HG03064 (cell line): ENCODE measurements around the gene F5.

ENCODE experiments used
- ATAC-seq: cut with Tn5 transposase; IDR thresholded peaks from one replicate; pipeline ENCODE4 v1.9.1; 2021; ENCODE audit warnings: low read depth; ENCODE audit not compliant: unreplicated experiment

Gene F5

DNA sequence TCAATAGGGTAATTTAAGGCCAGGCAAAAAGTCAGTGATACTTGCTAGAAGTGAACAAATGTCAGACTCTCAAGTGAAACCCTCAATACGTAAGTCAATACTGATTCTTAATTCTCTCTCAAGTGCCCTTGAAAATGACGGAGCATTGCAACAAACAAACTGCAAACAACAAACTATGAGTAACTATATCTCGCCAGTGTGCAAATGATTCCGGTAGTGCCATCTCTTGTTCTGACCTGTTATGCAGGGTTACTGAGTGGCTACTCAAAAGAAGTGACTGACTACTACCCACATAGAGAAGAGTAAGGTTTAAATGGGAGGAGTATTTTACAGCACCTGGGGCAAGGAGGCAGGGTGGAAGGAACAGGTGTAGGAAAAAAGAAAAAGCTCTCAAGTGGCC is 102.2 kb downstream of the F5 start:
- no peak for ATAC-seq

DNA sequence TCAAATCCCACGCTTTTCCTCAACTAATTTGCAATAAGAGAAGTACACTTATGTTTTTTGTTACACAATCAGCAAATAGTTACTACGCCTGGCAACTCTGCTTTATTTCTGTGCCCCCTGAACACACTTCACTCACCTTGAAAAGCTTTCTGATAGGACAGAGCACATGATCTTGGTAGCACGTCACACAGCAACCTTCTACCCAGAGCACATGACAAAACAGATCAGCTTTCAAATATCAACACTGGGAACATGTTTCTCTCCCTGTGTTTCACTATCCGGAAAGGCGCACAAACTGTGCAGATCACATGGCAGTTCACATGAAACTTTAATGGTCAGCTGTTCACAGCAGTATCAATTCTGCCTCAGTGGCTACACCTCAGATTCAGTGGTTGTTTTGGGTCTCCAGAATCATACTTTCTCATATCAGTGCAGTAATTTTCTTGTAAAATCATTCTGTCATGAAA is 102.7 kb downstream of the F5 start:
- no peak for ATAC-seq

DNA sequence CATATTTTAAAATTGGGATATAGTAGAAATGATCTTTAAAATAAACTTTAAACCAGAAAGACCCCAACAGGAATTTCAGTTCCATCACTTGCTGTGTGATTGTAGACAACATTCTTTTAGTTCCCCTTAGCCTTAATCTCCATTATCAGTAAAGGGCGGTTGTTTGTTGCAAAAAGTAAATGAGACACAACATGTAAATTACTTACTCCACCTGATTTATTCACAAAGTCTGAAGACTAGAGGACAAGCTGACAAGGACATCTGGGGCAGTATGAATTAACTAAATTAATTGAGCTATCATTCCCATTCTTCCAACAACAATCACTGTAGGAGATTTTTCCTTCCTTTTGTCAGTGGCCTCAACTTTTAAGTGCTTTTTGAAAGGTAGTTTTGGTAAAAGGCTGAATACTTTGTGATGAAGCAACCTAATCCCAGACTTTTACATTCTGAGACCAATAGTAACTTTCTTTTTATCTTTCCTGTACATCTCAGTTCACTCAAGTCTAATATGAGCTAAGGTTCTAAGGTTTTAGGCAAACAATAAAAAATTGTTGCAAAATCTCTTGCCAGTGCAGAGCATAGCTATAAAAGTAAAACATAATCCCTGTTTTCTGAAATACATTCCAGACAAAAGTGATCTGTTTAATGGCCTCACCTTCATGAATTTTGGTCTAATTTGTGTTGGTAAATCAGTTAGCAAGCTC is 106.8 kb downstream of the F5 start:
- no peak for ATAC-seq

DNA sequence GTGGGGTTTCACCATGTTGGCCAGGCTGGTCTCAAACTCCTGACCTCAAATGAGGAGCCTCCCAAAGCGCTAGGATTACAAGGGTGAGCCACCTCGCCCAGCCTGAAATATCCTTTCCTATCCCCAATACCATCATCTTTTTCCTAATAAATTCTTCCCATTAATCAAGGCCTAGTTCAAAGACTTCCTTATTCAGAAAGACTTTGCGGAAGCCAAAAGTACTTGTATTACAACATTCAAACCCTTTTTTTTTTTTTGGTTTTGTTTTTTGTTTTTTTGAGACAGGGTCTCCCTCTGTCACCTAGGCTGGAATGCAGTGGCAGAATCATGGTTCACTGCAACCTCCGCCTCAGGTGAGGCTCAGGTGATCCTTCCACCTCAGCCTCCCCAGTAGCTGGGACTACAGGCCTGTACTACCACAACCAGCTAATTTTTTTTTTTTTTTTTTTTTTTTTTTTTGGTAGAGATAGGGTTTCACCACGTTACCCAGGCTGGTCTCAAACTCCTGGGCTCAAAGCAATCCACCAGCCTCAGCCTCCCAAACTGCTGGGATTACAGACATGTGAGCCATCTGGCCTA is 108.1 kb downstream of the F5 start:
- no peak for ATAC-seq

DNA sequence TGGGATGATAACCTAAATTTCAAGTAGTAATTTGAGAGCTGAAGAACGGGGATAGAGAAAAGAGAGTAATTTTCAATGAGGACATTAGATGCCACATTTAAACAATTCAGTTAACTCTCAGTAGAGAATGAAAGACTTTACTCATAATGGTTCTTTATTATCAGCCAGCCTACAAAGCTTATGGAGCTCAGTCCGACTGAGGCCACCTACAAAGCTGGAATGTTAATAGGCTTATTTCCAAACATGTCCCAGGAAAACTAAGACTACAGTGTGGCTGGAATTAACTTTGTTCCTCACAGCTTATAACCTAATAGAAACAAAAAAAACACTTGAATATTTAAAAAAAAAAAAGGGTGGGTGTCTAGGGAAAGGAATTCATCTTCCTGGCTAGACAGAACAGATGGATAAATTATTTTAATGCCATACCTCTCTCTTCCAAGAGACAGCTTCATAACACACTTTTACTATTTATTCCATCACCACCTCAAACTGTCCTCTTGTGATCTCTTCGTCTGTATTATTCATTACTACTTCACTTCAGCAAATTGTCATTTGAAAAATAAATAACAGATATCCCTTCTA is 110.4 kb downstream of the F5 start:
- no peak for ATAC-seq

DNA sequence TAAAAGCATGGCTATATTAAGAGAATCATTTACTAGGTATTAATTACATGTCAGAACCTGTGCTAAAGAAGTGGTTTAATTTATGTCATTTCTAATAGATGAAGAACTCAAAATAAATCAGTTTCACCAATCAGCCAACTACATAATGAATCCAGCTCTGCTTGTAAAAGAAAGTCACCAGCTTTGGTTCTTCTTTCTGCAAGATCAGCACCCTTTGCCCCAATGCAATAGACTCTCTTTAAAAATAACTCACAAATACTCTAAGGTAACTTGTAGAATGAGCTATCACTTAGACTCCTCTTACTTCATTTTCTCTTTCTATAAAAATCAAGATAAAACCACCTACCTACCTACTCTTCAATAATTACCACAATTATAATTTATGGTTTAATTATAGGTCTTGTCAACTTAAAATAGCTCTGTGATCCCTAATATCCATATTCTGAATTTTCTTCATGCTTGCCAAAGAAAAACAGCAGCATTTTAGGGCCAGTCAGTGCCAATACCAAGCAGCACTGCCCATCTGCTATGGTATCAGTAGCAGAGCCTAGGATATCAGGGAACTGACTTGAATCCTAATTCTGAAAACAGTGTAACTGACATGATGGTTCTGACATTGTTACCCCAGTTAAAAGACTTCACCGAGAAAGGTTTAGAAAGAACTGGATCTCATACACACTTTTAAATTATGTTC is 111.8 kb downstream of the F5 start:
- ATAC-seq: no peak

DNA sequence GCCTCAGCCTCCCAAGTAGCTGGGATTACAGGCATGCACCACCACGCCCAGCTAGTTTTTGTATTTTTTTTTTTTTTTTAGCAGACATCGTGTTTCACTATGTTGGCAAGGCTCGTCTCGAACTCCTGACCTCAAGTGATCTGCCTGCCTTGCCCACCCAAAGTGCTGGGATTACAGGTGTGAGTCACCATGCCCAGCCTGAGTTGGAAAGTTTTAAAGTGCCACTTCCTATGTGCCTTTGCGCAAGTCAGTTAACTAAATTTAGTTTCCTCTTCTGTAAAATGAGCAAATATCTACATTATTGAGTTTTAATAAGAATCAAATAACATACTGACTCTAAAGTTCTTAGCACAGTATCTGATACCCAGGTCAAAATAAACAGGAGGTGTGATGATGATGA is 112.9 kb downstream of the F5 start:
- no peak for ATAC-seq

DNA sequence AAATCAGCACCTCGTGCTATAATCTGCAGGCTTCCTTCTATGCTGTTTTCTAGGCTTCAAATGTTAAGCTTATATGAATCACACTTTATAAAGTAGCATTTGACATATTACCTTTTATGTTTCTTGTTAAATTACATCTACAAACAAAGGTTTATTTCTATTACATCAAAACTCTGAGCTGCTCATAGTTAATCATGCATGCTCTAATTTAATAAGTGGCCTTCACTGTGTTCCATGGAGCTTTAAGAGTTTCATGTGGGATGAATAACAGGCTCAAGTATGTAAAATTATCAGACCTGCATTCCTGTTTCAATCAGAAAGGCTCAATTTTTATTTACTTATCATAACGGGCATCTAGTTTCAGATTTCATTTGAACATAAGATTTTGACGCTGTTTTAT is 113.5 kb downstream of the F5 start:
- no peak for ATAC-seq

DNA sequence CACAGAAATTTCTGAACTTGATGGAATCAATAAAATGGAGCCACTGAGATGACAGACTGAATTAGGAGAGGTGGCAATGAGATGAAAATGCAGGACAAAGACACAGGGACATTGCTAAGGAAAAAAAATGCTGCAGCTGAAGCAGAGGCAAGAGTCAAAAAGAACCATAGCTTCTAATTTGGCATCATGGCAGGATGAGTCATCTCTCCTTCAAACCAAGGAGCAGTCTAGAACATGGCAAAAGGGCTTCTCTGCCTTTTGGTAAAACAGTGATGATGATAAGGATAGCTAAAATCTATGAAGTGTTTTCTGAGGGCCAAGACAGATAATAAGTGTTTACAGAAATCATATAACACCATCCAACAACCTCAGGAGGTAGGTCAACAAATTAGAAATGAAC is 117.3 kb downstream of the F5 start:
- no peak for ATAC-seq

DNA sequence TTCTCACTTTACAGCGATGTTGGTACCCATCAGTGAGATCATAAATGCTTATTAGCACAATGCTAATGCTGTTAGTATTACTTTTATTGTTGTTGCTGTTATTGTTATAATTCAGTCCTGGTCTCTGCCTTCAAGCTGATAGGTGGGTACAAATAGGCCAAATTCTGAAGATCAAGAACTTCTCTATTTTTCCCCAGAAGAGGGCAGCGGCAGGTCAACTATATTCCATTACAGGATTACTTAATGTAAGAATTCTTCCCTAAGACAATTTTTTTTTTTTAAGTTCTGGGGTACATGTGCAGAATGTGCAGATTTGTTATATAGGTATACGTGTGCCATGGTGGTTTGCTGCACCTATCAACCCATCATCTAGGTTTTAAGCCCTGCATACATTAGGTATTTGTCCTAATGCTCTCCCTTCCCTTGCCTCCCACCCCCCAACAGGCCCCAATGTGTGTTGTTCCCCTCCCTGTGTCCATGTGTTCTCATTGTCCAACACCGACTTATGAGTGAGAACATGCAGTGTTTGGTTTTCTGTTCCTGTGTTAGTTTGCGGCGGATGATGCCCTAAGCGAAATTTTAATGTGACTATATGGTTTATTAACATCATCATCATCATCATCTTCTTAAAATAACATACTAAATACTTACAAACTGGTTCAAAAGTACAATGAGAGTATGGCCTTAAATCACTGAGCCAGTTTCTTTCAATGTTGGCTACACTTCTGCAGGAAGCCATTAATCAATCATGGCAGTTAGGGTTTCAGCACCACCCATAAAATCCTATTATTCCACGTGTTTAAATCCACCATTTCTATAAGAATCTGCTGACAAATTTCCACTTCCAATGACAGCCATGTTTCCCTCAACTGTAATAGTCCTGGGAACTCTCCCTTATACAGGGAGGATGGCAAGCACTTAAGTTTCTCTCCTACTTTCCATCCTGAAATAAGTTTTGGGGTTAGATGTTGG is 119.7 kb downstream of the F5 start:
- no peak for ATAC-seq

DNA sequence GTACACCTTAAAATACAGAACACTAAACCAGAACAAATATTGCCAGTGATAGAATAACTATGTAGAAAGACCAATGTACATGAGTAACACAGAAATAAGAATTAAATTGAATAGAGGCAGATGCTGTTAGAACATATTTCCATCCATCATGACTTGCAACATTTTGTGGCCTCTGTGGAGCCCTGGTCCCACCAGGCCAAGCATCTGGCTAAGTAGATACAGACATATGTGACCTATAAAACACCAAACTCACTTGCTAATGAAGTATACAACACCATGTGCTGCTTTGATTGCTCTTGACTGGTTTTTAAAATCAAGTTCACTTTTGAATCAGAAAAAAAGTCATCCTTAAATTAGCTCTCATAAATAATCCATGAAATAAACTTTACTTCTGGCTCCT is 121.0 kb downstream of the F5 start:
- ATAC-seq: no peak
